ENCODE measurements around the gene PTPRG.

The PTPRG gene

GRCh38 chr3:62207197-62207596 is 645.8 kb downstream of the PTPRG start:
- H3K27me3 Mint-ChIP-seq = peaks cover 0 to 26% of the 10 kb centered on the region in 2 donors
- H3K27ac Mint-ChIP-seq = no peak overlapping the region
- H3K4me1 Mint-ChIP-seq = no peaks in the 10 kb centered on the region

GRCh38 chr3:62208385-62208784 is 647.0 kb downstream of the PTPRG start:
- H3K36me3 Mint-ChIP-seq = no peaks in the 10 kb centered on the region
- peaks cover 0 to 19% of the 10 kb centered on the region in 2 donors for H3K27me3 Mint-ChIP-seq
- no peak overlapping the region for H3K27ac Mint-ChIP-seq
- H3K4me1 Mint-ChIP-seq = no peaks in the 10 kb centered on the region
- no peak for DNase-seq
- peaks cover 0 to 2% of the 10 kb centered on the region in 2 donors for H3K9me3 Mint-ChIP-seq
- no peak for ATAC-seq (replicated peaks)
- H3K4me3 Mint-ChIP-seq = no peak overlapping the region

More at GRCh38 chr3:62207197-62207596, 645.8 kb downstream of the PTPRG start:
- DNase-seq = no peak
- Mint-ChIP-seq H3K9me3 (peaks cover 0 to 2% of the 10 kb centered on the region in 2 donors), H3K4me3 (no peak overlapping the region), H3K36me3 (no peaks in the 10 kb centered on the region)
- ATAC-seq (replicated peaks) = no peak

- Mint-ChIP-seq H3K4me1 (no peaks in the 10 kb centered on the region), H3K27ac (no peak overlapping the region), H3K9me3 (peaks cover 0 to 2% of the 10 kb centered on the region in 2 donors), H3K27me3 (peaks cover 0 to 17% of the 10 kb centered on the region in 2 donors), H3K4me3 (no peak overlapping the region), H3K36me3 (no peaks in the 10 kb centered on the region)
- ATAC-seq (replicated peaks) = no peak
- DNase-seq = no peak
Observed at GRCh38 chr3:62209101-62209500, 647.7 kb downstream of the PTPRG start.

GRCh38 chr3:62210011-62210410 is 648.6 kb downstream of the PTPRG start:
- Mint-ChIP-seq H3K4me1 (no peaks in the 10 kb centered on the region), H3K27me3 (peaks cover 0 to 20% of the 10 kb centered on the region in 2 donors), H3K36me3 (no peaks in the 10 kb centered on the region), H3K27ac (no peak overlapping the region), H3K9me3 (peaks cover 0 to 2% of the 10 kb centered on the region in 2 donors), H3K4me3 (no peak overlapping the region)
- ATAC-seq (replicated peaks) (no peak), DNase-seq (no peak)

- DNase-seq (no peak), ATAC-seq (replicated peaks) (no peak)
- no peaks in the 10 kb centered on the region for H3K36me3 Mint-ChIP-seq
- peaks cover 0 to 10% of the 10 kb centered on the region in 2 donors for H3K27me3 Mint-ChIP-seq
- no peak overlapping the region for H3K27ac Mint-ChIP-seq
- H3K4me3 Mint-ChIP-seq = no peak overlapping the region
- peaks cover 0 to 2% of the 10 kb centered on the region in 2 donors for H3K9me3 Mint-ChIP-seq
- H3K4me1 Mint-ChIP-seq = no peaks in the 10 kb centered on the region
Observed at GRCh38 chr3:62211675-62212429, 650.5 kb downstream of the PTPRG start.

GRCh38 chr3:62214850-62215249 is 653.5 kb downstream of the PTPRG start:
- Mint-ChIP-seq H3K27me3 (peaks cover 0 to 10% of the 10 kb centered on the region in 2 donors), H3K4me1 (no peaks in the 10 kb centered on the region), H3K36me3 (no peaks in the 10 kb centered on the region), H3K27ac (no peak overlapping the region), H3K9me3 (peaks cover 0 to 2% of the 10 kb centered on the region in 2 donors), H3K4me3 (no peak overlapping the region)
- DNase-seq (no peak), ATAC-seq (replicated peaks) (no peak)

GRCh38 chr3:62220616-62221015 is 659.2 kb downstream of the PTPRG start:
- no peak overlapping the region for H3K27ac Mint-ChIP-seq
- no peaks in the 10 kb centered on the region for H3K27me3 Mint-ChIP-seq
- no peak for DNase-seq
- H3K36me3 Mint-ChIP-seq = no peaks in the 10 kb centered on the region
- H3K4me3 Mint-ChIP-seq = no peak overlapping the region
- H3K9me3 Mint-ChIP-seq = peaks cover 0 to 1% of the 10 kb centered on the region in 2 donors
- ATAC-seq (replicated peaks) = no peak
- H3K4me1 Mint-ChIP-seq = no peaks in the 10 kb centered on the region

GRCh38 chr3:62225051-62225450 is 663.7 kb downstream of the PTPRG start:
- no peak overlapping the region for H3K27ac Mint-ChIP-seq
- DNase-seq = no peak
- no peaks in the 10 kb centered on the region for H3K36me3 Mint-ChIP-seq
- no peak for ATAC-seq (replicated peaks)
- no peaks in the 10 kb centered on the region for H3K9me3 Mint-ChIP-seq
- no peaks in the 10 kb centered on the region for H3K4me1 Mint-ChIP-seq
- peaks cover 4 to 6% of the 10 kb centered on the region in 2 donors for H3K27me3 Mint-ChIP-seq
- no peak overlapping the region for H3K4me3 Mint-ChIP-seq

GRCh38 chr3:62226601-62227339 is 665.4 kb downstream of the PTPRG start:
- Mint-ChIP-seq H3K36me3 (no peaks in the 10 kb centered on the region), H3K4me3 (no peak overlapping the region), H3K27ac (no peak overlapping the region), H3K4me1 (no peaks in the 10 kb centered on the region), H3K27me3 (peaks cover 4 to 6% of the 10 kb centered on the region in 2 donors), H3K9me3 (no peaks in the 10 kb centered on the region)
- ATAC-seq (replicated peaks) = no peak
- DNase-seq = no peak

- Mint-ChIP-seq H3K27ac (no peak overlapping the region), H3K36me3 (no peaks in the 10 kb centered on the region), H3K9me3 (no peaks in the 10 kb centered on the region), H3K4me1 (no peaks in the 10 kb centered on the region), H3K4me3 (no peak overlapping the region), H3K27me3 (peaks cover 4 to 6% of the 10 kb centered on the region in 2 donors)
- DNase-seq (no peak), ATAC-seq (replicated peaks) (no peak)
Observed at GRCh38 chr3:62228467-62228866, 667.1 kb downstream of the PTPRG start.

GRCh38 chr3:62229211-62229610 is 667.8 kb downstream of the PTPRG start:
- H3K4me1 Mint-ChIP-seq = no peaks in the 10 kb centered on the region
- peaks cover 4 to 6% of the 10 kb centered on the region in 2 donors for H3K27me3 Mint-ChIP-seq
- no peaks in the 10 kb centered on the region for H3K36me3 Mint-ChIP-seq
- ATAC-seq (replicated peaks) (no peak), DNase-seq (no peak)
- H3K27ac Mint-ChIP-seq = no peak overlapping the region
- no peaks in the 10 kb centered on the region for H3K9me3 Mint-ChIP-seq
- no peak overlapping the region for H3K4me3 Mint-ChIP-seq

- Mint-ChIP-seq H3K9me3 (no peaks in the 10 kb centered on the region), H3K27ac (no peak overlapping the region), H3K36me3 (no peaks in the 10 kb centered on the region), H3K4me1 (no peaks in the 10 kb centered on the region), H3K4me3 (no peak overlapping the region), H3K27me3 (peaks cover 4 to 6% of the 10 kb centered on the region in 2 donors)
- ATAC-seq (replicated peaks) (no peak), DNase-seq (no peak)
Observed at GRCh38 chr3:62229908-62230307, 668.5 kb downstream of the PTPRG start.

GRCh38 chr3:62233065-62233464 is 671.7 kb downstream of the PTPRG start:
- Mint-ChIP-seq H3K4me3 (no peak overlapping the region), H3K27me3 (peaks cover 0 to under 1% of the 10 kb centered on the region in 2 donors), H3K4me1 (no peaks in the 10 kb centered on the region), H3K36me3 (no peaks in the 10 kb centered on the region), H3K27ac (no peak overlapping the region), H3K9me3 (no peaks in the 10 kb centered on the region)
- no peak for DNase-seq
- ATAC-seq (replicated peaks) = no peak

- Mint-ChIP-seq H3K9me3 (no peaks in the 10 kb centered on the region), H3K27me3 (peaks cover 4 to 9% of the 10 kb centered on the region in 2 donors)
- no peak for ATAC-seq (replicated peaks)
Observed at GRCh38 chr3:62236016-62236415, 674.6 kb downstream of the PTPRG start.

More at GRCh38 chr3:62236016-62236415, 674.6 kb downstream of the PTPRG start:
- no peaks in the 10 kb centered on the region for H3K4me1 Mint-ChIP-seq
- H3K4me3 Mint-ChIP-seq = no peak overlapping the region
- H3K27ac Mint-ChIP-seq = no peak overlapping the region
- DNase-seq = no peak
- H3K36me3 Mint-ChIP-seq = no peaks in the 10 kb centered on the region
